ENCODE results near the gene SMAD5. TPM values are rescaled to one million over a fixed set of nuclear protein-coding genes. Genes with fewer than 3 reads are reported as not detected.
A peak's percentile ranks its signal among the peaks of the same experiment; 100 is the strongest.

The SMAD5 gene
- total RNA-seq, 1 donor = 16.5 TPM

DNA sequence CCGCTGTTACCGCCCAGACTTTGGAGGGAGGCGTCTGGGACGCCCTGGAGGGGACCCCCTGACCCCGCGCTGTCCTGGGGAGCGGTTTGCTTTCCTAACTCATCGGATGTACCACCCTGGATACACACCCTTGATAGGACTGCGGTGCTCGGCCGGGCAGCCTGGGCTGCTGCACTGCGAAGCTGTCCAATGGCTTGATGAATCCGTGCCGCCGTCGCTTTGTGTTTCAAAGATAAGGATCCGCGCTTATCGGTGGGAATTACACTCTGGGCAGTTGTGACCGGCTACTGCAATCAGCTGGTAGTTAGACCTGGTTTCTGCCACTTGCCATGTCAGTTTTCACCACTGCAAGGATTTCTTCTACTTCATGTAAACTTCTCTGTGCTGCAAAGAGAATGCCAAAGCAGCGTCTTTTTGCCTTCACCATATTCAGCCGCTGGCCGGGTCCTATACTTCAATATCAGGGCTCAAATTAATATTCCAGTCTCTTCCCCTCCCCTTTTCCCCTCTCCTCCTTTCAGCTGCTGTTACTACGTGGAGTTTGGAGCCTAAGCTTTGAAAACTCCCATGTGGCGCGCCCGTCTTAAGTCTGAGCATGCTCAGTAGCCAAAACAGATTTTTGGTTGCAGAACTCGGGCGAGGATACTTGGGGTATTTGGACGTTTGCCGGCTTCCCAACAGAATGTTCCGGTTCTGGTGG is 727 bp downstream of the SMAD5 start:
- H3K4me1 ChIP-seq (ENCODE audit: insufficient read depth, low read length) = peaks cover 14% of the 10 kb centered on the region
- peak overlapping the region; percentile 72 for H3K4me3 ChIP-seq (ENCODE audit: low read length)
- no peaks in the 10 kb centered on the region for H3K9me3 ChIP-seq (ENCODE audit: low read depth, low read length)
- H3K27me3 ChIP-seq (ENCODE audit: insufficient read depth, low read length) = peaks cover 12% of the 10 kb centered on the region

GRCh38 chr5:136133922-136134379 is 1.3 kb downstream of the SMAD5 start:
- H3K4me3 ChIP-seq (ENCODE audit: low read length) = peak overlapping the region; percentile 72
- peaks cover 14% of the 10 kb centered on the region for H3K4me1 ChIP-seq (ENCODE audit: insufficient read depth, low read length)
- no peaks in the 10 kb centered on the region for H3K9me3 ChIP-seq (ENCODE audit: low read depth, low read length)
- peaks cover 8% of the 10 kb centered on the region for H3K27me3 ChIP-seq (ENCODE audit: insufficient read depth, low read length)

GRCh38 chr5:136134653-136135052 is 2.0 kb downstream of the SMAD5 start:
- no peak overlapping the region for H3K4me3 ChIP-seq (ENCODE audit: low read length)
- H3K9me3 ChIP-seq (ENCODE audit: low read depth, low read length) = no peaks in the 10 kb centered on the region
- H3K27me3 ChIP-seq (ENCODE audit: insufficient read depth, low read length) = peaks cover 5% of the 10 kb centered on the region
- H3K4me1 ChIP-seq (ENCODE audit: insufficient read depth, low read length) = peaks cover 14% of the 10 kb centered on the region

DNA sequence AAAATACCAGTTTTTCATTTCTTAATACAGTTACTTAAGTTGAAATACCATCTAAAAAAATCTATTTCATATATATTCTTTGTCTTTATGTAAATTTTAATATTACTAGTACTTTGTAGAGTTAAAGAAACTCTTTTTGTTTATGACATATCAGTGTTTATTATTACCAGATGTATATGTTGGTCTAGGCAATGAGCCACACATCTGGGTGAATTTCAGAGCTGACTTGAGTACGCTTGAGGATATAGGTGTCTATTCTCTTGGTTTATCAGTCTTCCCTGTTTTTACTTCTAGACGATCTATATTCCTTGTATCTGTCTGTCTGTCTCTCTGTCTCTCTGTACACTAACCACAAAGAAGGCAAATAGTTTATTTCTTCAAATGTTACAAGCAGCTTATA is 2.9 kb downstream of the SMAD5 start:
- peaks cover 14% of the 10 kb centered on the region for H3K4me1 ChIP-seq (ENCODE audit: insufficient read depth, low read length)
- H3K9me3 ChIP-seq (ENCODE audit: low read depth, low read length) = no peaks in the 10 kb centered on the region
- H3K27me3 ChIP-seq (ENCODE audit: insufficient read depth, low read length) = no peaks in the 10 kb centered on the region
- H3K4me3 ChIP-seq (ENCODE audit: low read length) = no peak overlapping the region

GRCh38 chr5:136137497-136138220 is 5.0 kb downstream of the SMAD5 start:
- Histone ChIP-seq H3K9me3 (ENCODE audit: low read depth, low read length) (no peaks in the 10 kb centered on the region), H3K4me1 (ENCODE audit: insufficient read depth, low read length) (peaks cover 9% of the 10 kb centered on the region), H3K4me3 (ENCODE audit: low read length) (no peak overlapping the region), H3K27me3 (ENCODE audit: insufficient read depth, low read length) (no peaks in the 10 kb centered on the region)

GRCh38 chr5:136141561-136141960 is 8.9 kb downstream of the SMAD5 start:
- no peaks in the 10 kb centered on the region for H3K4me1 ChIP-seq (ENCODE audit: insufficient read depth, low read length)
- no peaks in the 10 kb centered on the region for H3K9me3 ChIP-seq (ENCODE audit: low read depth, low read length)
- no peaks in the 10 kb centered on the region for H3K27me3 ChIP-seq (ENCODE audit: insufficient read depth, low read length)
- no peak overlapping the region for H3K4me3 ChIP-seq (ENCODE audit: low read length)

- no peaks in the 10 kb centered on the region for H3K9me3 ChIP-seq (ENCODE audit: low read depth, low read length)
- H3K27me3 ChIP-seq (ENCODE audit: insufficient read depth, low read length) = no peaks in the 10 kb centered on the region
- H3K4me1 ChIP-seq (ENCODE audit: insufficient read depth, low read length) = no peaks in the 10 kb centered on the region
- H3K4me3 ChIP-seq (ENCODE audit: low read length) = no peak overlapping the region
Observed at GRCh38 chr5:136143312-136143711, 10.7 kb downstream of the SMAD5 start.

- H3K9me3 ChIP-seq (ENCODE audit: low read depth, low read length) = no peaks in the 10 kb centered on the region
- H3K4me1 ChIP-seq (ENCODE audit: insufficient read depth, low read length) = no peaks in the 10 kb centered on the region
- no peak overlapping the region for H3K4me3 ChIP-seq (ENCODE audit: low read length)
- H3K27me3 ChIP-seq (ENCODE audit: insufficient read depth, low read length) = no peaks in the 10 kb centered on the region
Observed at GRCh38 chr5:136143763-136144162, 11.1 kb downstream of the SMAD5 start.

DNA sequence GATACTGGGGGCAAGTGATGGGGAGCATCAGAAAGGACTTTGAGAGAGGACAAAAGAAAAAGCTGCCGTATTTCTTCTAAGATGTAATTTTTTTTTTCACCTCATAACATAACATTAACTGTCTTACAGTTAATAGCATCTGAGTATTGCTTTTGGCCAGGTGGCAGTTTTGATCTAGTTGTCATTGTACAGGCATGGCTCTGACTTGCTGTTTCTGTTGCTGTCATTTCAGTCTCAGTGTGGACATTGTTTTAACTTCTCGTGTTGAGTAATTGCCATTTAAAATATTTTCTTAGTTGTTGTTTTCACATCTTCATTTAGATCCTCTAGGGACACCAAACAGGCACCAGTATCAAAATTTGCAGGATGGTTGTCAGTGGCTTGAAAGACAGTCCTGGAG is 12.4 kb downstream of the SMAD5 start:
- Histone ChIP-seq H3K4me3 (ENCODE audit: low read length) (no peak overlapping the region), H3K9me3 (ENCODE audit: low read depth, low read length) (no peaks in the 10 kb centered on the region), H3K27me3 (ENCODE audit: insufficient read depth, low read length) (no peaks in the 10 kb centered on the region), H3K4me1 (ENCODE audit: insufficient read depth, low read length) (no peaks in the 10 kb centered on the region)

- Histone ChIP-seq H3K4me1 (ENCODE audit: insufficient read depth, low read length) (no peaks in the 10 kb centered on the region), H3K27me3 (ENCODE audit: insufficient read depth, low read length) (no peaks in the 10 kb centered on the region), H3K4me3 (ENCODE audit: low read length) (no peak overlapping the region), H3K9me3 (ENCODE audit: low read depth, low read length) (no peaks in the 10 kb centered on the region)
Observed at GRCh38 chr5:136146201-136146600, 13.6 kb downstream of the SMAD5 start.

GRCh38 chr5:136147632-136148031 is 15.0 kb downstream of the SMAD5 start:
- H3K9me3 ChIP-seq (ENCODE audit: low read depth, low read length) = no peaks in the 10 kb centered on the region
- H3K4me3 ChIP-seq (ENCODE audit: low read length) = no peak overlapping the region
- no peaks in the 10 kb centered on the region for H3K4me1 ChIP-seq (ENCODE audit: insufficient read depth, low read length)
- H3K27me3 ChIP-seq (ENCODE audit: insufficient read depth, low read length) = no peaks in the 10 kb centered on the region

DNA sequence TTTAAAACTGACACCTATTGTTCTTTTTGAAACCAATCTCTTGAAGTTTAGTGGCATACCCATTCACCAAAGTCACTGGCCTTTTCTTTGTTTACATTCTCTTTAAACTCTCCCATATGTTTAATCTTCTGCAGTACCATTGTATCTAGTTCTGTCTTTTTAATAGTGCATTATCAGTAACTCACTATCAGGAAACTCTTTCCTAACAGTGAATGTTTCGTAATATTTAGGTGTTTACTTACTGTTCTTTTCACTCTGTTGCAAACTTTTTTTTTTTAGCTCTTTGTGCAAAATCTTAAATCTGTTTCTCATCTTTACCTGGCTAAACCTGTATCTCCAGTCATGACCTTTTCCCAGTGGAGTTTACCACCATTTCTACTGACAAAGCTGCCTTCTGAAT is 17.2 kb downstream of the SMAD5 start:
- no peaks in the 10 kb centered on the region for H3K27me3 ChIP-seq (ENCODE audit: insufficient read depth, low read length)

GRCh38 chr5:136153581-136154236 is 21.1 kb downstream of the SMAD5 start:
- Histone ChIP-seq H3K27me3 (ENCODE audit: insufficient read depth, low read length) (no peaks in the 10 kb centered on the region), H3K9me3 (ENCODE audit: low read depth, low read length) (no peaks in the 10 kb centered on the region), H3K4me1 (ENCODE audit: insufficient read depth, low read length) (no peaks in the 10 kb centered on the region), H3K4me3 (ENCODE audit: low read length) (no peak overlapping the region)

More for the DNA sequence above, 17.2 kb downstream of the SMAD5 start:
- H3K9me3 ChIP-seq (ENCODE audit: low read depth, low read length) = no peaks in the 10 kb centered on the region
- H3K4me1 ChIP-seq (ENCODE audit: insufficient read depth, low read length) = no peaks in the 10 kb centered on the region
- no peak overlapping the region for H3K4me3 ChIP-seq (ENCODE audit: low read length)

GRCh38 chr5:136155078-136155477 is 22.4 kb downstream of the SMAD5 start:
- no peak overlapping the region for H3K4me3 ChIP-seq (ENCODE audit: low read length)
- H3K9me3 ChIP-seq (ENCODE audit: low read depth, low read length) = no peaks in the 10 kb centered on the region
- no peaks in the 10 kb centered on the region for H3K27me3 ChIP-seq (ENCODE audit: insufficient read depth, low read length)
- H3K4me1 ChIP-seq (ENCODE audit: insufficient read depth, low read length) = no peaks in the 10 kb centered on the region

DNA sequence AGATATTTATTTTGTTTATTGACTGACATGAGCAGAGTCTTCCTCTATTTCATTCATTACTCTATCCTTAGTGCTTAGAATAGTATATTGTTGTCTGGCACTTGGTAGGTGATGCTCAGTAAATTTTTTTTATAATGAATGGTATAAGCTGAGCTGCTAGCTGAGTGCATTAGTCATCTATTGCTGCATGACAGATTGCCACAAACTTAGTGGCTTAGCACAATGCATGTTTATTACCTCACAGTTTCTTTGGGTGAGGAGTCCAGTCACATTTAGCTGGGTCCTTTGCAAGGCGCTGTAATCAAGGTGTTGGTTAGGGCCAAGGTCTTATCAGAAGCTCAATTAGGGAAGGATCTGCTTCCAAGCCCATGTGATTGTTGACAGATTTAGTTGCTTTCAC is 23.1 kb downstream of the SMAD5 start:
- H3K9me3 ChIP-seq (ENCODE audit: low read depth, low read length) = no peaks in the 10 kb centered on the region
- no peaks in the 10 kb centered on the region for H3K27me3 ChIP-seq (ENCODE audit: insufficient read depth, low read length)
- H3K4me3 ChIP-seq (ENCODE audit: low read length) = no peak overlapping the region
- H3K4me1 ChIP-seq (ENCODE audit: insufficient read depth, low read length) = no peaks in the 10 kb centered on the region
